HFFc6 (cell line): ENCODE measurements around the gene CEP89. TPM values are rescaled to one million over a fixed set of nuclear protein-coding genes. Genes with fewer than 3 reads are reported as not detected.

Experiments
- DNase-seq: peaks from one replicate; pipeline ENCODE4 v3.0.0-alpha.2; 2018
- H3K27ac Mint-ChIP-seq: 2 replicates; pipeline ENCODE4 v1.8.0; 2020; ENCODE audit warnings: mild to moderate bottlenecking, mixed read lengths
- H3K27me3 Mint-ChIP-seq: 2 replicates; pipeline ENCODE4 v1.8.0; 2021; ENCODE audit warnings: mild to moderate bottlenecking, moderate library complexity, mixed read lengths; ENCODE audit not compliant: insufficient read depth
- H3K36me3 Mint-ChIP-seq: 2 replicates; pipeline ENCODE4 v1.8.0; 2021; ENCODE audit warnings: low read depth, mixed read lengths
- H3K4me1 Mint-ChIP-seq: 2 replicates; pipeline ENCODE4 v1.8.0; 2020; ENCODE audit warnings: low read depth, mixed read lengths
- H3K4me3 Mint-ChIP-seq: 2 replicates; pipeline ENCODE4 v1.8.0; 2020; ENCODE audit warnings: mild to moderate bottlenecking, moderate library complexity, mixed read lengths
- H3K9me3 Mint-ChIP-seq: 2 replicates; pipeline ENCODE4 v1.8.0; 2020; ENCODE audit warnings: mild to moderate bottlenecking, mixed read lengths
- total RNA-seq, 6 experiments: library from RNA; stranded (reverse); fragmentation: NEBNext Ultra II Directional; extraction: Animal tissue kit (Norgen Biotek cat#: 25700); gene quantifications; 2 replicates in 1 of 6; 3 replicates in 5 of 6; pipeline ENCODE4 v1.2.3, GENCODE V29; 2021
- TF ChIP-seq, protein P1 (sequence below): fragments of 200-600 bp; sonication (generic); IDR thresholded peaks from 2 replicates; pipeline ENCODE4 v1.5.0; 2021; ENCODE audit warnings: antibody characterized with exemption, mild to moderate bottlenecking

CEP89 gene
- total RNA-seq, 6 experiments from 2014 or later: 27.3 to 32.1 (median 30.9) TPM

DNA sequence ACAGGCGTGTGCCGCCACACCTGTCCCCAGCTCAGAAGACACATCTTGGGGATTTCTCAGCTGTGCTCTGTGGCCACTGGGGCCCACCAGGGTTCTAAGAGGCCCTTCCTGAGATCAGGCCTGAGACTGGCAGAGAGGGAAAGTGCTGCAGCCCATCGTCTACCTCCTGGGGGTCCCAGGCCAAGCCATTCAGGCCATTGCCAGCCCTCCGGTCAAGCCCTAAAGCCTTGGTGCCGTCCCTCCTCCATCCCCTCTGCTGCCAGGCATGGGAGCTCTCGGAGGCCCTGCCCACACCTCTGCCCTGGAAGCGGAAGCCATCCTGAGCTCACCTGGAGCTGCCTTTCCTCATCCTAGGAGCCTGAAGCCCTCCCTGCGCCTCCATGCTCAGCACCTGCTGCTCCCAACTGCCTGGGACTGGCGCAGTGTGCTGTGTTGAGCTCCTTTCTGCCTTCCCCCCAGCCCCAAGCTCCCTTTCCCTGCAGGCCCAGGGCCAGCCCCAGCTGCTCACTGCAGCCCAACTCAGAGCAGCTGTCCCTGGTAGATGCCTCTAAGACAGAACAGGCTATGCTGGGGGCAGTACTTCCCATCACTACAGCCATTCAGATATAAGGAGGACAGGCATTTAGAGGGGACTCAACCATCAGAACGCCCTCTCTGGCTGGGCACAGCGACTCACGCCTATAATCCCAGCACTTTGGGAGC lies 105.0 kb downstream of the CEP89 start:
- Mint-ChIP-seq H3K36me3 (no peaks in the 10 kb centered on the region), H3K27me3 (peaks cover 12% of the 10 kb centered on the region), H3K27ac (no peak overlapping the region), H3K4me1 (no peaks in the 10 kb centered on the region), H3K9me3 (no peaks in the 10 kb centered on the region), H3K4me3 (no peak overlapping the region)
- DNase-seq: no peak
- TF ChIP-seq, protein P1, sequence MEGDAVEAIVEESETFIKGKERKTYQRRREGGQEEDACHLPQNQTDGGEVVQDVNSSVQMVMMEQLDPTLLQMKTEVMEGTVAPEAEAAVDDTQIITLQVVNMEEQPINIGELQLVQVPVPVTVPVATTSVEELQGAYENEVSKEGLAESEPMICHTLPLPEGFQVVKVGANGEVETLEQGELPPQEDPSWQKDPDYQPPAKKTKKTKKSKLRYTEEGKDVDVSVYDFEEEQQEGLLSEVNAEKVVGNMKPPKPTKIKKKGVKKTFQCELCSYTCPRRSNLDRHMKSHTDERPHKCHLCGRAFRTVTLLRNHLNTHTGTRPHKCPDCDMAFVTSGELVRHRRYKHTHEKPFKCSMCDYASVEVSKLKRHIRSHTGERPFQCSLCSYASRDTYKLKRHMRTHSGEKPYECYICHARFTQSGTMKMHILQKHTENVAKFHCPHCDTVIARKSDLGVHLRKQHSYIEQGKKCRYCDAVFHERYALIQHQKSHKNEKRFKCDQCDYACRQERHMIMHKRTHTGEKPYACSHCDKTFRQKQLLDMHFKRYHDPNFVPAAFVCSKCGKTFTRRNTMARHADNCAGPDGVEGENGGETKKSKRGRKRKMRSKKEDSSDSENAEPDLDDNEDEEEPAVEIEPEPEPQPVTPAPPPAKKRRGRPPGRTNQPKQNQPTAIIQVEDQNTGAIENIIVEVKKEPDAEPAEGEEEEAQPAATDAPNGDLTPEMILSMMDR: no peak

DNA sequence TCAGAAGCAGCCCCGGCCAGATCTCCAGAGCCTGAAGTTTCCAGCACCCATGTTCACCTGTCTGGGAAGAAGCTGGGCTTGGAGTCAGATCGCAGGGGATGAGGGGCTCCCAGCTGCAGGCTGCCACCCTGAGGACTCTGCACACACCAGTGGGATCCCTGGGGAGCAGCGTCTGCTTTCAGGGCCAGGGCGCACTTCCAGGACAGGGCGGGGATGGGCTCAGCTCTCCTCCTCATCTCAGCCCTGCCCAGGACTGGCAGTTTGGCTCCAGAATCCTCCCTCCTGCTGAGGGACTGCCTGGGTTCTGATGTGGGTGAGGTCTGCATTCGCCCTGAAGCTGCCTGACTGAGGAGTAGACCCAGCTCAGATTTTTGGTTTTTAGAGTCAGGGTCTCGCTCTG lies 105.7 kb downstream of the CEP89 start:
- DNase-seq: no peak
- Mint-ChIP-seq H3K36me3 (no peaks in the 10 kb centered on the region), H3K4me1 (no peaks in the 10 kb centered on the region), H3K9me3 (no peaks in the 10 kb centered on the region), H3K4me3 (no peak overlapping the region), H3K27ac (no peak overlapping the region), H3K27me3 (peaks cover 12% of the 10 kb centered on the region)
- TF ChIP-seq, protein P1: no peak

DNA sequence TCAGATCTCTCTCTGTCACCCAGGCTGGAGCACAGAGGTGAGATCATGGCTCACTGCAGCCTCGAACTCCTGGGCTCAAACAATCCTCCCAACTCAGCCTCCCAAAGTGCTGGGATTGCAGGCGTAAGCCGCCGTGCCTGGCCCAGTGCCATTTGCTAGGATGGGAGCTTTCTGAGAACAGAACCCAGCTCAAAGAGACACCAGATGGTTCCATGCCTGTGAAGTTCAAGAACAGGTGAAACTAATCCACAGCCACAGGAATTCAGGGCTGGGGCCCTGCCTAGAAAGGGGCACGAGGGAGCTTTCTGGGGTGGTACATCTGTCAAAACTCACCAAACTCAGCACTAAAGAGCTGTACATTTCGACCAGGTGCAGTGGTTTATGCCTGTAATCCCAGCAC lies 106.4 kb downstream of the CEP89 start:
- no peaks in the 10 kb centered on the region for H3K36me3 Mint-ChIP-seq
- H3K9me3 Mint-ChIP-seq: no peaks in the 10 kb centered on the region
- H3K27ac Mint-ChIP-seq: no peak overlapping the region
- H3K4me1 Mint-ChIP-seq: no peaks in the 10 kb centered on the region
- TF ChIP-seq, protein P1: no peak
- H3K27me3 Mint-ChIP-seq: peaks cover 12% of the 10 kb centered on the region
- no peak for DNase-seq
- no peak overlapping the region for H3K4me3 Mint-ChIP-seq

DNA sequence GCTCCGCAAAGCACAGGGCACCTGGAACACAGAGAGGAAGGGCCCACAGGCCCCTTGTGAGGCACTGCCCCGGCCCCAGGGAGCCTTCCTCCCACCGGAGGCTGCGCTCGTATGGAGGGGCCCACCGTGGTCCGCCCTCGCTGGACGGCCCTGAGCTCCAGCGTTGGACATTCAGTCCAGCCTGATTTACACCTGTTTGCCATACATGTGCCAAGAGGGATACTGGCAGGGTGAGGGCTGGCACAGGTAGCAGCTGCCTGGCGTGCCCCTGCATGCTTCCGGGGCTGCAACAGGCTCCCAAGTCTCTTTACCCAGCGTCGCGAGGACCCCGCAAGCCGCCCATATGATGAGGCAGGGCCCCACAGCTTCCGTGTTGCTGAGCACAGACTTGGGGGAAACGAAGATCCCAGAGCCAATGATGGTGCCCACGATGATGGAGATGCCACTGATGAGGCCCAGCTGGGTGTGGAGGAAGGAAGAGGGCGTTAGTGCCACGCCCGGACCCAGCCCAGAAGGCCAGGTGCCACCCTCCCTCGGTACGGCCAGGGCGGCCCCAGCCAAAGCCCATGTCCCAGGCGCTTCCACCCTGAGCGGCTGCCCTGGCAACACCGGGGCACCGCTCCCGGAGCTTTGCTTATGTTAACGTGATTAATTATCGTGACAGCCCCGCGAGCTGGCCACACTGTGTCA lies 107.3 kb downstream of the CEP89 start:
- H3K4me1 Mint-ChIP-seq: no peaks in the 10 kb centered on the region

DNA sequence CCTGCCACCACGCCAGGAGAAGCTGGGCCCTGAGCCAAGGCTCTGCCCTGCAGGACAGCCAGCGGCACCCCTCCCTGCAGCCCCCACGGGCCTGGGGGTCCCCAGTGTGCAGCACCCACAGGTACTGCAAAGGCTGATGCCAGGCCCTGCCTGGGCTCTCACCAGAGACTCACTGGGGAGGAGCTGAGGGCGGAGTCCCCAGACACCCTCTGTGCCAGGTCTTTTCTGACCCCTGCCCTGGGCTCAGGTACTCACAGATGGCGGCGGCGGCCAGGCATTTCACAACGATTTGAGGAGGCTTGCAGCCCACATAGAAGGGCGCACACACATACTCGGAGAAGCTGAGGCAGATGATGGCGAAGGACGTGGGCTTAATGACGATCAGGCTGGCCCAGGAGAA lies 107.9 kb downstream of the CEP89 start:
- DNase-seq: no peak
- no peaks in the 10 kb centered on the region for H3K4me1 Mint-ChIP-seq
- TF ChIP-seq, protein P1: no peak
- H3K27ac Mint-ChIP-seq: no peak overlapping the region
- H3K36me3 Mint-ChIP-seq: no peaks in the 10 kb centered on the region
- peaks cover 15% of the 10 kb centered on the region for H3K27me3 Mint-ChIP-seq
- H3K4me3 Mint-ChIP-seq: no peak overlapping the region
- H3K9me3 Mint-ChIP-seq: no peaks in the 10 kb centered on the region

More for the DNA sequence above, 107.3 kb downstream of the CEP89 start:
- Mint-ChIP-seq H3K4me3 (no peak overlapping the region), H3K9me3 (no peaks in the 10 kb centered on the region), H3K36me3 (no peaks in the 10 kb centered on the region), H3K27ac (no peak overlapping the region), H3K27me3 (peaks cover 15% of the 10 kb centered on the region)
- no peak for DNase-seq
- TF ChIP-seq, protein P1: no peak
